Posterior vena cava (tissue), 2 donors: Measurements from ENCODE around the gene PLB1. TPM values are rescaled to one million over a fixed set of nuclear protein-coding genes. Genes with fewer than 3 reads are reported as not detected.

Experiments
- DNase-seq: peaks from one replicate; pipeline ENCODE4 v3.0.0-alpha.2; 2020; ENCODE audit warnings: low spot score
- intact Hi-C, 2 donors: fragments of 100-400 bp; cut with DNase I; formaldehyde crosslinking; loops; one replicate each; pipeline versions ENCODE4 v1.14.1 to v1.14.2; 2022 to 2023
- total RNA-seq, 2 donors: library from RNA; stranded (reverse); fragmentation: NEBNext Ultra II Directional; extraction: Animal tissue kit (Norgen Biotek cat#: 25700); gene quantifications; one replicate each; pipeline ENCODE4 v1.2.1, GENCODE V29; 2021
- donor health status: DM: yes; HTN: yes; CAD: no.
- donor health status: DM: yes; HTN: yes; CAD: no.

Gene PLB1
- total RNA-seq, 2 donors from 2014 or later: 3.2 to 9.5 TPM

- intact Hi-C loops: no loop called here
- DNase-seq: no peak
Measured at GRCh38 chr2:28615706-28616105, 119.8 kb downstream of the PLB1 start.

DNA sequence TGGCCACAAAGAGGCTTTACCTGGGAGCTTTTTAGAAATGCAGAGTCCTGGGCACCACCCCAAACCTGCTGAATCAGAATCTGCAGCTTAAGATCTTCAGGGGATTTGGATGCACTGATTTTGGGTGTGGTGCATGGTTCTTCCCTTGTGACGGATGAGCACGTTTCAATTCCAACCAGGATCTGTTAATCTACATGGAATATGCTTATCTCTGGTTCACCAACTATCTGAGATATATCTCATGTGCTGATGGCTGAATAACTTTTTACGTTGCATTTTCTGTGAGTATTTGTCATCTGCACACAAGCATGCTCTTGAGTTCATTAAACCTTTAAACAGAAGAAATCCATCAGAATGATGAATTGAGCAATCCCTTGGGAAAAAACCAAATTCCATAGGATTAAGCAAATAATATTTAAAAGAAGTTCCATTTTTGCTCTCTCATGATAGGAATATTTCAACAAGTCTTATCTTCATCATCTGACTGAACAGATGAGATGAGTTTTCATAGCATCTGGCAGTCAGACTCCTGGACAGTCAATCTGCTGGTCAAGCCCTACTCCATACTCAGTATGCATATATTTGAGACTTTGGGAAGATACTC lies 120.6 kb downstream of the PLB1 start:
- intact Hi-C loops: no loop called here
- no peak for DNase-seq

DNA sequence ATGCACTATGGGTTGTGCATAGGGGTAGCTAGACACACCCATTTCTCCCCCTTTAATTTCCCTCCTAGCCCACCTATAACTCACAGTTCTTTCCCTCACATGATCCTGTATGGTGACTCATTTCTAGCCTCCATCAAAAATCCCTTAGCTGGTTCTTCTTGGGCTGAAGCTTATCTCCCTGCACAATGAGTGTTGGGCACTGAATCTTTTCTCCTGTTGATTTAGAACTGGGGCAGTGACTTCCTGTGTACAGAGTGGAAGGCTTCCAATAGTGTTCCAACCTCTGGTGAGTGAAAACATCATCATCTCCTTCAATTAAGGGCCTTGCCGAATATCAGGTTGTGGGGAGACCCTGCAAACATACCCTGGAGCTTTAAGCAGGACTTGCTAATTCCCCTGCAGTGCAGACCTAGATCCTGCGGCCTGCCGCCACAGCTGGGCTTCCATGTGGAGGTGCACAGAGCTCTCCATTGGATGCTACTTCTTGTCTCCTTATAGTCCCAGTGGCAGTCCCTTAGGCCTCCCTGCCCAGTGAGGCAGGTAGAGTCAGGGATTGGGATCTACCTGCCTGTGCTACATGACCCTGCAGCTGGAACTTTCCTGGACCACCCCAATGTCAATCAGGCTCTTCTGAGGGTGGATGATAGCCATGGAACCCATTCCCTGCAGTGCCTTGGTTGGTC lies 121.8 kb downstream of the PLB1 start:
- intact Hi-C loops: no loop called here
- DNase-seq: no peak

GRCh38 chr2:28618221-28619141 lies 122.6 kb downstream of the PLB1 start:
- intact Hi-C loops: no loop called here
- no peak for DNase-seq

DNA sequence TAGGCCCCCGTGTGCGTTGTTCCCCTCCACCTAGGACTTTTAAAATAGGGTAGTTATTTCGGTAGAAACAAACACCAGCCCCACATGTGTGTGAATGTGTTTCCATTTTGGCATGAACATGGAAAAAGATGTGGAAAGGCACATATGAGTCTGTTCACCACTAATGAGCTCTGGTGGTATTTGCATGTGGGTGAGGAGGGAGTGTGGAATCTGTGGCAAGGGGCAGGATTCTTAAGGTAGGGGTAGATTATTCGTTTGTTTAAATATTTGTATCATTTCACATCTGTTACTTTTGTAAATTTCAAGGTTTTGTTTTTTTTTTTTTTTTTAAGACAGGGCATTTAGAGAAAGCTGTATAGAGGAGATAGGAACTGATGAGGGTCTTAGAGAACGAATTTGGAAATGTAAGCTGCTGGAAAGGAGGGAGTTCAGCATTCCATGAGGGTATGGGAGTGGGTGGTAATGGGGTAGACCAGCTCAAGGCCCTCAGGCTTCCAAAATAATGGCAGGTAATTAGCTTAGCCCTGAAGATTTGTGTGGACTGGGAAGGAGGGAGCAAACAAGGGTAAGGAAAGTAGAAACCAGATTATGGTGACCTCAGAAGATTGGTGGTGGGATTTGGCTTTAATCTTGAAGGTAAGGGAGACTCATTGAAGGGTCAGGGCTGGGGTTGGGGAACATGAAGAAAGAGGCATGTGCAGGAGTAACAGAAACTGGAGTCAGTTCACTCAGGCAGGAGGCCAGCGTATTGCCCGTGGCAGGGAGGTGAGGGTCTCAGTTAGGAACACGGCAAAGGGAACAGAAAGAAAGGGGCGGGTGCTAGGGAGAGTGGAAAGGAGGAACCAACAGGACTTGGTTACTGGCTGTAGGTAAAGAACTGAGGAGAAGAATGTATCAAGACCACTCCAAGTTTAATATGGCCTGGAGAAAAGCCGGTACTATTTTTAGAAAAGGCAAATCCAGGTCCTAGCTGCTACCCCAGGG lies 123.6 kb downstream of the PLB1 start:
- DNase-seq: no peak
- intact Hi-C loops: no loop called here

DNA sequence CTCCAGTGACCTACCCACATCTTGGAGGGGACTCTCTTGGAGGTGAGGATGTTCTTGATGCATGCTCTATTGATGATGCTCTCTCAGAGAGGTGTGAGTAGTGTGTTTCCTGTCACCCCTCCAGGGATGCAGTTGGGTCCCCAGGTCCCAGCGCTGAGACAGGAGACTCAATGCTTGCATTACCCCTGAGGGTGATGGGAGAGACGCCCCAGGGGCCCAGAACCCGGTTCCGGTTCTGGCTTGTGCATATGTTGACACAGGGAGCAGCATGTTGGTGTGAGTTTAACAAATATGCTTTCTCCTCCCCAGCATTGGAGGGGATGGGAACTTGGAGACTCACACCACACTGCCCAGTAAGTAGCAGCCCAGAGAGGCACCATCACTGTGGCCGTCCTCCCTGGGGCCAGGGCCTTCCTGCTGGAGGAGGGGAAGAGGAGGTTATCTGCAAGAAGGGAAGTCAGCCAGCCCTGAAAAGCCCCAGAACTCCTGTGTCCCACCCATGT lies 124.5 kb downstream of the PLB1 start:
- DNase-seq: peak; percentile 40
- intact Hi-C loops: no loop called here

DNA sequence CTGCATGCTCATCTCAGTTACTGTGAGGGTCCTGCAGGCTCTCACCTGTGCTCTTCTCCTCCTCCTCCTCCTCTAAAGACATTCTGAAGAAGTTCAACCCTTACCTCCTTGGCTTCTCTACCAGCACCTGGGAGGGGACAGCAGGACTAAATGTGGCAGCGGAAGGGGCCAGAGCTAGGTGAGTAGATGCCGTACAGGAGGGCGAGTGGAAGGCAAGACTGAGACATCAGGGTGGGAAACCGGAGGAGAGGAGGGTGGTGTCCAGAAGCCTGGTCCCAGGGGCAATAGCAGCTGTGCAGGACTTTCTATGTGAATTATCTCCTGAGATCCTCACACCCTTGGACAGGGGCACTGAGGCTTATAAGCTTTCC lies 124.9 kb downstream of the PLB1 start:
- intact Hi-C loops: no loop called here
- DNase-seq: peak; percentile 54

DNA sequence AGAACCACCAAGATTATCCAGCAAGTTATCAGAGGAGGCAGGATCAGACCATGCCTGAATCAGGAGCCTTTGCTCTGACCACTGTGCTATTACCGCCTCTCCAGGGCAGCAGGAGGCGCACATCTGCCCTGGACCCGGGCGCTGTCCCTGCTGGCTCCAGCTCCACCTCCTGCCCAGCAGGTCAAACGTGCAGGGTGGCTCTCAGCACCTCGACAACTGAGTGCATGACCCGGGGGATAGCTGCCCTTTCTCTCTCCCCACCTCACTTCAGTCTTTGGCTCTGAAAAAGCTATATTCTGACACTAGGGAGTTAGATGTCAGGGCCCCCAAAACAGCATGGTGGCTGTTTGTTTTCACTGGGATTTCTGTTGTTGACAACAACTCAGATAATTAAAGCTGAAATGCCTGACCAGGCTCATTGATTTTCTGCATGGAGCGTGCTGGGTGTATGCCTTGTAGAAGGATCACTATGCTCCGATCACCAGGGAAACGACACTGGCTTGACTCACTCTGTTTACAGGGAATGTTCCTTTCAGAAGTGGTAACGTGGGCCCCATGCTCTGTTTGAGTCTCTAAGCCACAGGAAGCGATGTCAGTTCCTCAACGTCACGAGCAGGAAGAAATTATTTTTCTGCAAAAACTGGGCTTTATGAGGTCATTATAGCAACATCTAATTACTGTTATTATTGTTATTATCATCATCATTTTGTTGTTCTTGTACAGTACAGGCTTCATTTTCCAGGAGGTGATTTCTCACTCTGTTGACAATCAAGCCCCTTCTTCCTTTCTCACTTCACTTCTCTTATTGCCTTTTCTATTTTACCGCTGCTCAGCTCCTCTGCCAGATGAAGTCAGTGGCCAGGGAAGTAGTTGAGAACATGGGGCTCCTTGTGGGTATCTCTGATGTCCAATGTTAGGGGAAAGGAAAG lies 125.6 kb downstream of the PLB1 start:
- DNase-seq: peak; percentile 89
- intact Hi-C loops: no loop called here

- no peak for DNase-seq
- intact Hi-C loops: no loop called here
Measured at GRCh38 chr2:28622101-28622499, 126.2 kb downstream of the PLB1 start.

DNA sequence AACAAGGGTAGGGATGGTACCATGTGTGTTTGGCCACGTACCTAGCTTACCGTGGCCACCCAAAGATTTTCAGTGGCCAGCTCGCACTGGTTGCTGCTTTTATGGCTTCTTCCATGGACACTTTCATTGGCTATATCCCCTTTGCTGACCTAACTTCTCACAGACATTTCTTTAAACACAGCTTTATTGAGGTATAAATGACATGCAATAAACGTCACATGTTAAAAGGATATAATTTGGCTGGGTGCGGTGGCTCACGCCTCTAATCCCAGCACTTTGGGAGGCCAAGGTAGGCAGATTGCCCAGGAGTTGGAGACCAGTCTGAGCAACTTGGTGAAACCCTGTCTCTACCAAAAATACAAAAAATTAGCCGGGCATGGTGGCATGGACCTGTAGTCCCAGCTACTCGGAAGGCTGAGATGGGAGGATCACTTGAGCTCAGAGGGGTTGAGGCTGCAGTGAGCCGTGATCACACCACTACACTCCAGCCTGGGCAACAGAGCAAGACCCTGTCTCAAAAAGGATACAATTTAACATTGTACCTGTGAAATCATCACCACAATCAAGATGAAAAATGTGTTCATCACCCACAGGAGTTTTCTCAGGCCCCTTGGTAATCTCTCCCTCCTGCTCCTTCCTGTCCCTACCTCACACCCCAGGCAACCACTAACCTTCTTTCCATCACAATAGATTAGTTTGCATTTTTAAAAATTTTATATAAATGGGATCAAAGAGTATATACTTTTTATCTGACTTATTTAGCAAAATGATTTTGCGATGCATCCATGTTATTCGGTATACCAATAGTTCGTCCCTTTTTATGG lies 127.9 kb downstream of the PLB1 start:
- DNase-seq: no peak
- intact Hi-C loops: no loop called here

DNA sequence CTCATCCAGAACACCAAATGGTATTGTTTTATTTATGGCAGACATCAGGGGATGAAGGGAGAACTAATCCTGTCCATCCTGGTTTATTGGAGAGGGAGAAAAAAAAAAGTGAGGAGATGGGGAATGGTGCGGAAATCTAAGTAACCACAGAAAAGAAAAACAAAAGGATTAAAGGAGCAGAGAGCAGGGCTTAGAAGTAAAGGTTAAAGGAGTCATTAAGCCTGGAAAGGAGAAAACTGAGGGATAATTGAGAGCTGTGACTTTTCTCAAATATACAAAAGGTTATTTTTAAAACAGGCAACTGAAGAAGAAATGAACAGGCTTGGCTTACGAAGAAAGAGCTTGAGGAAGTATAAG lies 128.6 kb downstream of the PLB1 start:
- intact Hi-C loops: no loop called here
- DNase-seq: no peak

DNA sequence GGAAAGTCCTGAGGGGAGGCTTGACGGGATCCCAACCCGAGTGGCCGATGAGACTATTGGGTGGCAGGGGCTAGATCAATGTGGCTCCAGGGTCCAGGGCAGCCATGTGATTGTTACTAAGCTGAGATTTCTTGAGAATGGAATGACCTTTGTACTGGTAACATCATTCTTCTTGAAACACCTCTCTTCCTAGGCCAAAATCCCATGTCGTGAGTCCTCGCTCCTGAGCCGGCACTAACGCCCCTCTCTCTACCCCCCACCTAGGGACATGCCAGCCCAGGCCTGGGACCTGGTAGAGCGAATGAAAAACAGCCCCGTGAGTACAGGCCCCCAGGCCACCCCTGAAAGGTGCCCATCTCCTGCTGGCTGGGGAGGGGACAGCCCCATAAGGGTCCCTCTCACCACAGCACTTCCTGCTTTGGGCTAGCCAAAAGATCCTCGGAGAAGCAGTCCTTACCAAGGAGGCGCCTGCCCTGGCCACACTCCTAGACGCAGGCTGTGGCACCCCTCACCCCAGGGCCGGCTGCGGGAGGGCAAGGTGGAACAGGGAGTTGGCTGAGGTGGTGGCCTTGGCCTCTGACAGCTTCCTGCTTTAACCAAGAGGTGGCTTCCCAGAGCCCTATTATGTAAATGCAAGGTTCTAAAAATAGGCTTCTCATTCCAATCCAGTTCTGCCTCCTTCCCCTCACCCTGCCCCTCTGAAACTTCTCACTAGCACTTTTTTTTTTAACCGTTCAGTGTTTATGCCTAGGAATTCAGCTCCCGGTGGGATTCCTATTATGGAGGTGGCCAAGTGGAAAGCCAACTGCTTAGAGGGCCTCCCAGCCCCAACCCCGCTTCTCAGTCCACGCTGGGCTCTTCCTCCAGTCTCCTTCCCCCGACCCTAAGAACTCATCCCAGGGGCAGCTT lies 129.2 kb downstream of the PLB1 start:
- intact Hi-C loops: no loop called here
- DNase-seq: peak; percentile 89

DNA sequence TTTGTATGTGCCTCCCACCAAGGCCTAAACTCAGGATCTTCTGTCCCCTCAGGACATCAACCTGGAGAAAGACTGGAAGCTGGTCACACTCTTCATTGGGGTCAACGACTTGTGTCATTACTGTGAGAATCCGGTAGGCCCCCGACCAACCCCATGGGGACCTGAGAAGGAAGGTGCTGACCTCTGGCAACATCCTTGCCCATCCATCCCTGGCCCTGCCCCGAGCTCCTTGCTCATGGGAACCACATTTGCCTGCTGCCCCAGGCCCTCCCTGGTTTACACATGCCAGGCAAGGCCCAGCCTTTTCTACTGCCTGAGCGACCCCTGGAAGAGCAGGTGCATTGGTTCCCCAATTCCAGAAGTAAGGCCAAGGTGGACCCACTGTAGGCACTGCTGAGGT lies 130.5 kb downstream of the PLB1 start:
- intact Hi-C loops: no loop called here
- DNase-seq: peak; percentile 77

DNA sequence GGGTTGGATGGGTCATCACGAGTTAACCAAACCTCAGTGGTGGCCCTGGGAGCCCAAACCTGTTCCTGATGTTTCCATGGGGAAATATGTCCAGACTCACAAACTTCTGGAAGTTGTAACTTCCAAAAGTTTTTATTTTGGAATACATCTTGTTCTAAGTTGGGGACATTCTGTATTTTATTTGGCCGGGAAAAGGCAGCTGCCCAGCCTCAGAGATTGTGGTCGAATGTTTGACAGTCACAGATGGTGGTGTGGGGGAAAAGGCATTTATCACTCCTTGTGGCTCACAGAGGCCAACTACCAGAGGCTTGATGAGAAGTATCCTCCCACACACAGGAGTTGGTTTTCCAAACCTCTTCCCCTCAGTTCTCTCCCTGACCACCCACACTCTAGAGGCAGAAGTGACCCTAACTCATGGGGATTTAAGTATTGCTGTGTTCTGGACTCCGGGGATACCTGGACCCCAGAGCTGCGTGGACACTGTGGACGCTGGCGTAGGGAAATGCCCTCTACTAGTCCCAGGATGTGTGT lies 131.1 kb downstream of the PLB1 start:
- intact Hi-C loops: no loop called here
- peak; percentile 73 for DNase-seq

DNA sequence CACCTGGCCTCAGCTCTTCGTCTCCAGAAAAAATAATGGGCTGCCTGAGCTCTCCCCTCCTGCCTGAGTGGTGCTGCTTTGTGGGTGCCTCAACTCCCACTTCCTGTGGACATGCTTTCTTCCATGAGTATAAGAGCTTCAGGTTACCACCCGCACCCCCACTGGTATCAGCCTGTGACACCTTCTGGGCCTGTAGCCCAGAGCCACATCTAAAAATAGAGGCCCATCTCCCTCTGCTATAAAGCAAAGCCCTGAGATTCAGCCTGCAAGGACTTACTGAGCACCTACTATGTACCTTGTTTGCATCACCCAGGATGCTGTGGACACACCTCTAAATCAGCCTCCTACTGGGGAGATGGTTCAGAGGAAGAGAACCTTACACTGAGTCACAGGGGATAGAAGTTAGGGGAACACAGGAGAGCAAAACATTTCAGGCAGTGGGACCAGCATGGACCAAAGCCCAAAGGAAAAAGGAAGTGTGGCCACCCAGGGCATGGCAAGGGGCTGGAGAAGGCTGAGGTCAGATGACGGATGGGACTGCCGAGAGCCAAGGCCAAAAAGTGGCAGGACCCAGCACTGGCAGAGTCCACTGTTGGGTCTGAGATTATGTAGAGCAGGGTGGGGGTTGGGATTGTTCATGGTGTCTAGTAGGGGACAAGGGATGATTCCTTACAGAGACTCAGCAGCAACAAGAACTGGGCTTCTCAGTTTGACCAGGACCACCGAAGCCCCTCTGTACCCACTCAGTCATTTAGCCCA lies 132.0 kb downstream of the PLB1 start:
- DNase-seq: no peak
- intact Hi-C loops: no loop called here
